GM18508 (cell line): ENCODE results near the gene TACR1.
"Not testable (repeated sequence)": the region's sequence is repeated elsewhere in the genome, so short reads cannot be mapped to it uniquely, and the experiment has no call there.

Experiments
- ATAC-seq: cut with Tn5 transposase; IDR thresholded peaks from one replicate; pipeline ENCODE4 v1.9.1; 2021; ENCODE audit warnings: moderate number of reproducible peaks; ENCODE audit not compliant: insufficient read depth, unreplicated experiment

TACR1 gene, protein sequence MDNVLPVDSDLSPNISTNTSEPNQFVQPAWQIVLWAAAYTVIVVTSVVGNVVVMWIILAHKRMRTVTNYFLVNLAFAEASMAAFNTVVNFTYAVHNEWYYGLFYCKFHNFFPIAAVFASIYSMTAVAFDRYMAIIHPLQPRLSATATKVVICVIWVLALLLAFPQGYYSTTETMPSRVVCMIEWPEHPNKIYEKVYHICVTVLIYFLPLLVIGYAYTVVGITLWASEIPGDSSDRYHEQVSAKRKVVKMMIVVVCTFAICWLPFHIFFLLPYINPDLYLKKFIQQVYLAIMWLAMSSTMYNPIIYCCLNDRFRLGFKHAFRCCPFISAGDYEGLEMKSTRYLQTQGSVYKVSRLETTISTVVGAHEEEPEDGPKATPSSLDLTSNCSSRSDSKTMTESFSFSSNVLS

DNA sequence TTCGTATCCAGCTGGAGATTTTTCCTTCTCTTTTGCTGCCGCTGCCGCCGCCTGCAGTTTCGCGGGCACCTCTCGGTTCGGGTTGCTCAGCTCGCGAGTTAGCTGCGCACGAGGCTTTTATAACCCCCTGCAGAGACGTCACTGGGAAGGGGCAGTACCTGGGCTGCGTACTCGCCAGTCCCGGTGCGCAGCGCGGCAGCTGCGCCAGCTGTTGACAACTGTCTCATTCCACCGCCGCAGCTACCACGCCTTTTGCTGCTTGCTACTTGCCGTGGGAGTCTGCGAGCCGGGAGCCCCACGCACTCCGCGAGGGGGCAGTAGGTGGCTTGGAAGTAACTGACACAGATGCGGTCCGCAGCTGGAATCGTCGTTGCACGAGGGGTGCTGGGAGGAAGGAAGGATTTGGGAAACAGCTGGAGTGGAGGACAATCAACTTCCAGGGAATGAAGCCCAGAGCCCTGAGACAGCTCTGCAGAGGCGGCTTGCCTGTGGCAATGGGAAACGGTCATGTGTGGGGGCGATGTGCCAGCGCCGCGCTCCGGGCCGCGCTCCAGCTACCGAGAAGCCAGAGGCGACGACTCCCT, at the start of gene TACR1:
TACR1 (minus strand) TSS at position 93 of the 584 bp plus-strand sequence. CDS start 586 bp downstream, outside the sequence.
- ATAC-seq, result peak; percentile 52

DNA sequence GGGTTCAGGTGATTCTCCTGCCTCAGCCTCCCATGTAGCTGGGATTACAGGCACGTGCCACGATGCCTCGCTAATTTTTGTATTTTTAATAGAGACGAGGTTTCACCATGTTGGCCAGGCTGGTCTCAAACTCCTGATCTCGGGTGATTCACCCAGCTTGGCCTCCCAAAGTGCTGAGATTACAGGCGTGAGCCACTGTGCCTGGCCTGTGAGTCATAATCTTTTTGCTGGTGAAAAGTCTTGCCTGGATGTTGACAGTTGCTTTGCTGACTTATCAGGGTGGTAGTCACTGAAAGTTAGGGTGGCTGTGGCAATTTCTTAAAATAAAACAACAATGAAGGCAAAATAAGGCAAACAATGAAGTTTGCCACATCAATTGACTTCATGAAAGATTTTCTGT, 49.3 kb upstream of the TACR1 start:
- ATAC-seq, result not testable (repeated sequence)

- ATAC-seq, result no peak
Observed at GRCh38 chr2:75246441-75247167, 47.3 kb upstream of the TACR1 start.

DNA sequence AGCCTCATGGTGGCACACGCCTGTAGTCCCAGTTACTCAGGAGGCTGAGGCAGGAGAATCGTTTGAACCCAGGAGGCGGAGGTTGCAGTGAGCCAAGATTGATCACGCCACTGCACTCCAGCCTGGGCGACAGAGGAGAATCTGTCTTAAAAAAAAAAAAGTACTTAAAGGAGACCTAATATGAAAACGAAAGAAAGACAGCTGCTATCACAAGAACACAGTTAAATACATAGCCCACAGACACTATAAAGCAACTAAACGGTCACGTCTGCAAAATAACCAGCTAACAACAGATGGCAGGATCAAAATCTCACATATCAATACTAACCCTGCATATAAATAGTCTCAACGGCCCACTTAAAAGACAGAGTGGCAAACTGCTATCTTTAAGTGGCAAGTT, 43.9 kb upstream of the TACR1 start:
- ATAC-seq, result no peak

DNA sequence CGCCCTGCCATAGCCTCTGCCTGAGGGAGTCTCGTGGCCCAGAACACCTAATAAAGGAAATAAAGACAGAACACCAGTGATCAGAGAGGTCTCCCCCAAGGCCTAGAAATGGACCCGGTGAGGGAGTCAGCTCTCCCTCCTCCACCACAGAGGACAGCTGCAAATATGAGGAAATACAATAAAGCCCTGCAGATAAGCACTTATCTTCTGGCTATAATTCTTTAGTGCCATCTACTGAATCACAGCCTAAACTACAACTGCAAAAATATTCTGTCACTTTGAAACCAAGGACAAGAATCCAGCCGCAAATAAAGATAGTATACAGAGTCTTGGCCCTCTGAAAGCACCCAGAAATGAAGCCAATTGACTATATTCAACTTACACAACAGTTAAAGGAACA, 42.4 kb upstream of the TACR1 start:
- ATAC-seq, result no peak

GRCh38 chr2:75238670-75239330, 39.5 kb upstream of the TACR1 start:
- no peak for ATAC-seq

GRCh38 chr2:75237296-75237695, 38.0 kb upstream of the TACR1 start:
- ATAC-seq, result no peak

- no peak for ATAC-seq
Observed at GRCh38 chr2:75233965-75234364, 34.6 kb upstream of the TACR1 start.

DNA sequence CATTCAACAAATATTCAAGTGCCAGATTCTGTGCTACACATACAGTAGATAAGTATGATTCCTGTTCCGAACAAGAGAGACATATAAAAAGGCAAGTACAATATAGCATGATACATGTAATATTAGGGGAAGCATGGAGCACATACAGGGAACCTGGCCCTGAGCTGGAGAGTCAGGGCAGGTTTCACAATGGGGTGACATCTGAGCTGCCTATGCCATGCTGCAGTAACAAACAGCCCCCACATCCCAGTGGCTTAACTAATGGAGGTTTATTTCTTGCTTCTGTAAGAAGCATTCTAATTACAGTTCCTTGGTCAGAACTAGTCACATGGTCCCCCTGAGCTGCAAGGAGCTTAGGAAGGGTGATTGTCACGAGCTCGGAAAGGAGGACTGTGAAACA, 27.3 kb upstream of the TACR1 start:
- no peak for ATAC-seq

- no peak for ATAC-seq
Observed at GRCh38 chr2:75226099-75226498, 26.8 kb upstream of the TACR1 start.

DNA sequence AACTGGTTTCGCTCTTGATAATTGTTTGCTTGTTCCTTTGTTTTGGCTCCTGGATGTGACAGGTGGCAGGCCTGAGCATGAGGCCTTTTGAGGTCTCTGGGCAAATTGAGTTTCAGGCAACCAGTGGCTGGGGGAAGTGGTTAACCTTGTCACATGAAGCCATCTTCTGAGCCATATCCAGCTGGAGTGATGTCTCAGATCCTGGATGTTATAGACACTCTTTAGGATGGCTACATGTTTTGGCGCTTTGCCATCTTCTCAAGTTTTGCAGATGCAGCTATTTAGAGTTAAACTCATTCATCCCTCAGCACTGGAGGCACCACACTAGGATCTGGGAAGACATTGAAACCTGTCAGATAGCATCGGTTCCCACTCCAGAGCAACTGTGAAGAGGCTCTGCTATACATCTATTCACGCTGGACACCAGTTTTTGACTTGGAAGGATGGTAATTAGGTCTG, 25.3 kb upstream of the TACR1 start:
- no peak for ATAC-seq

GRCh38 chr2:75222527-75222926, 23.2 kb upstream of the TACR1 start:
- no peak for ATAC-seq

- no peak for ATAC-seq
Observed at GRCh38 chr2:75221862-75222261, 22.5 kb upstream of the TACR1 start.

DNA sequence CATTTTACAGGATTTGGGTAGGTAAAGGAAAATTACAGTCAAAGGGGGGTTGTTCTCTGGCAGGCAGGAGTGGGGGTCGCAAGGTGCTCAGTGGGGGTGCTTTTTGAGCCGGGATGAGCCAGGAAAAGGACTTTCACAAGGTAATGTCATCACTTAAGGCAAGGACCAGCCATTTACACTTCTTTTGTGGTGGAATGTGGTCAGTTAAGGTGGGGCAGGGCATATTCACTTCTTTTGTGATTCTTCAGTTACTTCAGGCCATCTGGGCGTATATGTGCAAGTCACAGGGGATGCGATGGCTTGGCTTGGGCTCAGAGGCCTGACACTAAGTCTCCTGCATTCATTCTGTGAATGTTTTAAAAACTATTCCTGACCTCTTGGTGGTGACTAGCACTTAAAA, 19.9 kb upstream of the TACR1 start:
- not testable (repeated sequence) for ATAC-seq

GRCh38 chr2:75211266-75211770, 12.0 kb upstream of the TACR1 start:
- ATAC-seq, result no peak

GRCh38 chr2:75210409-75210808, 11.1 kb upstream of the TACR1 start:
- no peak for ATAC-seq

DNA sequence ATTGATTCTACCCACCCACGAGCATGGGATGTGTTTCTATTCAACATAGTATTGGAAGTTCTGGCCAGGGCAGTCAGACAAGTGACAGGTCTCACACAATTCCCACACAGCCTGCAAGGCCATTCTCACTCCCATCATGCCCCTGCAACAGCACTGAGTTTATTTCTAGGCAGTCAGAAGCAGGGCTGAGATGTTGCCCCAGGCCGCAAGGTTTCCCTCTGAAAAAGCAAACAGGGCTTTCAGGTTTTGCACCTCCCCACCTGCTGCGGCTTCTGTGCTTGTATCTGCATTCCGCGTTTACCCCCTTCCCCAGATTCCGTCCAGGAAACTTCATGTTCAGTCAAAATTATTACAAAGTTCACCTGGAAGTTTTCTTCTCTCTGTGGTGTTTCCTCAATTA, 9.4 kb upstream of the TACR1 start:
- no peak for ATAC-seq

DNA sequence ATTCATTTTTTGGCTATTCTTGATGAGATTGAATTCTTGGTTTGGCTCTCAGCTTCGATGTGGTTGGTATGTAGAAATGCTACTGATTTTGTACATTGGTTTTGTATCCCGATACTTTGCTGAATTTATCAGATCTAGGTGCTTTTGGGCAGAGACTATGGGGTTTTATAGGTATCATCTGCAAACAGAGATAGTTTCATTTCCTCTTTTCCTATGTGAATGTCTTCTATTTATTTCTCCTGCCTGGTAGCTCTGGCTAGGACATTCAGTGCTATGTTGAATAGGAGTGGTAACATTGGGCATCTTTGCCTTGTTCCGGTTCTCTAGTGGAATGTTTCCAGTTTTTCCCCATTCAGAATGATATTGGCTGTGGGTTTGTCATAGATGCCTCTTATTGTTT, 5.5 kb upstream of the TACR1 start:
- peak; percentile 55 for ATAC-seq

DNA sequence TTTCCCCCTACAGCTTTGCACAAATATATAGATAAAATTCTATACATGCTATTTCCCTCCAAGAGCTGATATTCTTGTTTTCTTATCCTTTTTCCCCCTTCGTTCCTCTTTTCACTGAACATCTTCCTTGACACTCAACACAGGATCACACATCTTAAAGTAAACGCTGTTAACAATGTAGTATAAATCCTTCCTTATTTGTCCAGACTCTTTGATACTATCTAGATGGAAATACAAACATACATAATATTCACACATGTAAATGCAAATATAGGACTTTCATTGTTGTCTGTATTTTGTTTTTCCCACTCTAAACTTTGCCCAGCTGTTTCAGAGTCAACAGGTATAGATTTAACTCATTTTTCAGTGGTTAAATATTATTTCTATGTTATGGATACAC, 3.0 kb upstream of the TACR1 start:
- ATAC-seq, result no peak
